RWPE2 (cell line): Measurements from ENCODE around the gene LMTK3.
"Not testable (repeated sequence)": the region's sequence is repeated elsewhere in the genome, so short reads cannot be mapped to it uniquely, and the experiment has no call there.

Source experiments
- ATAC-seq: fragments of 200-7000 bp; cut with Tn5 transposase; 3 replicates; pipeline ENCODE4 v1.9.1; 2021; ENCODE audit warnings: low read depth
- DNase-seq: peaks from one replicate; pipeline ENCODE4 v3.0.0-alpha.2; 2020; ENCODE audit warnings: low spot score
- H3K27ac ChIP-seq: fragments of 450-650 bp; 2 replicates; pipeline ENCODE4 v1.5.1; 2017; ENCODE audit warnings: mild to moderate bottlenecking; ENCODE audit not compliant: poor library complexity, severe bottlenecking
- H3K27me3 ChIP-seq: fragments of 250-450 bp; sonication (Bioruptor Pico); 2 replicates; pipeline ENCODE4 v1.5.1; 2021; ENCODE audit warnings: mild to moderate bottlenecking, moderate library complexity; ENCODE audit not compliant: insufficient read depth, poor library complexity, severe bottlenecking
- H3K36me3 ChIP-seq: fragments of 250-450 bp; sonication (Bioruptor Pico); 2 replicates; pipeline ENCODE4 v1.5.1; 2020; ENCODE audit warnings: low read depth, mild to moderate bottlenecking, moderate library complexity
- H3K4me1 ChIP-seq: fragments of 250-450 bp; sonication (Bioruptor Pico); 2 replicates; pipeline ENCODE4 v1.5.1; 2021; ENCODE audit warnings: mild to moderate bottlenecking, moderate library complexity; ENCODE audit not compliant: insufficient read depth, poor library complexity, severe bottlenecking
- H3K4me3 ChIP-seq: fragments of 250-450 bp; sonication (Bioruptor Pico); 2 replicates; pipeline ENCODE4 v1.5.1; 2021; ENCODE audit warnings: mild to moderate bottlenecking, moderate library complexity; ENCODE audit not compliant: severe bottlenecking
- H3K9me3 ChIP-seq: fragments of 250-450 bp; sonication (Bioruptor Pico); 2 replicates; pipeline ENCODE4 v1.5.1; 2021; ENCODE audit warnings: mild to moderate bottlenecking, moderate library complexity; ENCODE audit not compliant: severe bottlenecking
- TF ChIP-seq, protein P1 (sequence below): fragments of 450-650 bp; IDR thresholded peaks from one replicate; pipeline ENCODE4 v1.5.1; 2017; ENCODE audit warnings: mild to moderate bottlenecking, moderate library complexity; ENCODE audit not compliant: poor library complexity, severe bottlenecking

LMTK3 gene

GRCh38 chr19:48530066-48530720, 18.6 kb upstream of the LMTK3 start:
- Histone ChIP-seq H3K27me3 (no peaks in the 10 kb centered on the region), H3K27ac (no peak overlapping the region), H3K4me1 (no peaks in the 10 kb centered on the region), H3K9me3 (peaks cover 5% of the 10 kb centered on the region), H3K4me3 (no peak overlapping the region), H3K36me3 (no peaks in the 10 kb centered on the region)
- TF ChIP-seq, protein P1, sequence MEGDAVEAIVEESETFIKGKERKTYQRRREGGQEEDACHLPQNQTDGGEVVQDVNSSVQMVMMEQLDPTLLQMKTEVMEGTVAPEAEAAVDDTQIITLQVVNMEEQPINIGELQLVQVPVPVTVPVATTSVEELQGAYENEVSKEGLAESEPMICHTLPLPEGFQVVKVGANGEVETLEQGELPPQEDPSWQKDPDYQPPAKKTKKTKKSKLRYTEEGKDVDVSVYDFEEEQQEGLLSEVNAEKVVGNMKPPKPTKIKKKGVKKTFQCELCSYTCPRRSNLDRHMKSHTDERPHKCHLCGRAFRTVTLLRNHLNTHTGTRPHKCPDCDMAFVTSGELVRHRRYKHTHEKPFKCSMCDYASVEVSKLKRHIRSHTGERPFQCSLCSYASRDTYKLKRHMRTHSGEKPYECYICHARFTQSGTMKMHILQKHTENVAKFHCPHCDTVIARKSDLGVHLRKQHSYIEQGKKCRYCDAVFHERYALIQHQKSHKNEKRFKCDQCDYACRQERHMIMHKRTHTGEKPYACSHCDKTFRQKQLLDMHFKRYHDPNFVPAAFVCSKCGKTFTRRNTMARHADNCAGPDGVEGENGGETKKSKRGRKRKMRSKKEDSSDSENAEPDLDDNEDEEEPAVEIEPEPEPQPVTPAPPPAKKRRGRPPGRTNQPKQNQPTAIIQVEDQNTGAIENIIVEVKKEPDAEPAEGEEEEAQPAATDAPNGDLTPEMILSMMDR = no peak
- ATAC-seq = no peak
- no peak for DNase-seq

- Histone ChIP-seq H3K4me3 (no peak overlapping the region), H3K27ac (no peak overlapping the region), H3K4me1 (no peaks in the 10 kb centered on the region), H3K36me3 (no peaks in the 10 kb centered on the region), H3K9me3 (peaks cover 8% of the 10 kb centered on the region), H3K27me3 (no peaks in the 10 kb centered on the region)
- ATAC-seq (no peak), DNase-seq (no peak)
- TF ChIP-seq, protein P1 = no peak
Measured at GRCh38 chr19:48529156-48529555, 17.5 kb upstream of the LMTK3 start.

DNA sequence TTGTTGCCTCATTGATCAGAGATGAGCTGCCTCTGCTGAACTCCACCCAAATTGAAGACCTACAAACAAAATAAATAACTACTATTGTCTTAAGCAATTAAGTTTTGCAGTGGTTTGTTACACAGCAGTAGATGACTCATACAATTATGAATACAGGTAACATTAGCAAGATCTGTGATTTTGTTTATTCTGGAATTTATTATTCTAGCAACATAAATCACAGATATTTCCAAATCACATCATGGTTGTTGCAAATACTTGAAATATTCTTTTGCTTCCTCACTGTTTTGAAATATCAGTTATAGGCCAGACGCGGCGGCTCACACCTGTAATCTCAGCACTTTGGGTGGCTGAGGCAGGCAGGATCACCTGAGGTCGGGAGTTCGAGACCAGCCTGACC, 13.1 kb upstream of the LMTK3 start:
- TF ChIP-seq, protein P1 = no peak
- no peaks in the 10 kb centered on the region for H3K36me3 ChIP-seq
- H3K27me3 ChIP-seq = no peaks in the 10 kb centered on the region
- H3K9me3 ChIP-seq = peaks cover 8% of the 10 kb centered on the region
- no peak overlapping the region for H3K4me3 ChIP-seq
- H3K27ac ChIP-seq = no peak overlapping the region
- ATAC-seq = peak; percentile 31; the same call in 1 of the 3 replicates
- no peak for DNase-seq
- H3K4me1 ChIP-seq = no peaks in the 10 kb centered on the region

DNA sequence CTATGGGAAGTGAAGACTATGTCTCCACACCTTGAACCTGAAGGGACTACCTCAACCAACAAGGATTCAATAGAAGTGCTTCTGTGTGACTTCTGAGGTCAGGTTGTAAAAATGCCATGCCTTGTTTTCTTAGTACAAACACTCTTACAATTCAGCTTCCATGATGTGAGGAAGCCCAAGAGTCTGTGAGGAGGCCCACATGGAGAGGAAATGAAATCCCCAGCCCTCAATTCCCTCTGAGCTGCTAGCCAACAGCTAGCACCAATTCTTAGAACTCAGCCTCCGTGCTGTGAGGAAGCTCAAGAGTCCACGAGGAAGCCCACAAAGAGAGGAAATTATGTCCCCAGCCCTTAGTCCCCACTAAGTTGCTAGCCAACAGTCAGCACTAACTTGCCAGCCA, 12.6 kb upstream of the LMTK3 start:
- Histone ChIP-seq H3K4me3 (no peak overlapping the region), H3K27ac (no peak overlapping the region), H3K9me3 (peaks cover 8% of the 10 kb centered on the region), H3K27me3 (no peaks in the 10 kb centered on the region), H3K36me3 (no peaks in the 10 kb centered on the region), H3K4me1 (no peaks in the 10 kb centered on the region)
- DNase-seq (no peak), ATAC-seq (no peak)
- TF ChIP-seq, protein P1 = no peak

DNA sequence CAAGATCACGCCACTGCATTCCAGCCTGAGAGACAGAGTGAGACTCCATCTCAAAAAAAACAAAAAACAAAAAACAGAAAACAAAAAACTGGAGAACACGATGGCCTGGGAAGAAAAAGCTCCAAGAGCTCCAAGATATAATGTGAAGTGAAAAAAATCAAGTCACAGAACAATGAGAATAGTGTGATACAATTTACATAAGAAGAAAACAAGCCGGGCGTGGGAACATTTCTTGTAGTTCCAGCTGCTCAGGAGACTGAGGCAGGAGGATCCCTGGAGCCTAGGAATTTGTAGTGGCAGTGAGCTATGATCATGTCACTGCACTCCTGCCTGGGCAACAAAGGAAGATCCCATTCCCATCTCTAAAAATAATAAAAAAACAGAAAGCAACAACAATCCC, 8.5 kb upstream of the LMTK3 start:
- ATAC-seq (no peak), DNase-seq (no peak)
- H3K4me3 ChIP-seq = no peak overlapping the region
- no peaks in the 10 kb centered on the region for H3K27me3 ChIP-seq
- no peak overlapping the region for H3K27ac ChIP-seq
- peaks cover 3% of the 10 kb centered on the region for H3K9me3 ChIP-seq
- no peaks in the 10 kb centered on the region for H3K36me3 ChIP-seq
- H3K4me1 ChIP-seq = no peaks in the 10 kb centered on the region
- TF ChIP-seq, protein P1 = no peak

DNA sequence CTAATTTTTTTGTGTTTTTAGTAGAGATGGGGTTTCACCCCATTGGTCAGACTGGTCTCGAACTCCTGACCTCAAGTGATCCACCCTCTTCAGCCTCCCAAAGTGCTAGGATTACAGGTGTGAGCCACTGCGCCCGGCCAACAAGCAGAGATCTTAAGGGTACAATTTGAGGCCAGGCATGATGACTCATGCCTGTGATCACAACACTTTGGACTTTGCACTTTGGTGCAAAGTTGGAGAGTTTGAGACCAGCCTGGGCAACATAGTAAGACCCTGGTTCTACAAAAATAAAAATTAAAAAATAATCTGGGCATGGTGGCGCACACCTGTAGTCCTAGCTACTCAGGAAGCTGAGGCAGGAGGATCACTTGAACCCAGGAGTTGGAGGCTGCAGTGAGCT, 7.8 kb upstream of the LMTK3 start:
- not testable (repeated sequence) for ATAC-seq, DNase-seq, H3K27me3 ChIP-seq

More for the DNA sequence above, 7.8 kb upstream of the LMTK3 start:
- not testable (repeated sequence) for H3K27ac ChIP-seq, H3K9me3 ChIP-seq, H3K4me1 ChIP-seq, H3K36me3 ChIP-seq, H3K4me3 ChIP-seq
